Measurements from ENCODE around the gene CCDC107.
A peak's percentile ranks its signal among the peaks of the same experiment; 100 is the strongest.
"Not testable (repeated sequence)": the region's sequence is repeated elsewhere in the genome, so short reads cannot be mapped to it uniquely, and the experiment has no call there.

The CCDC107 gene, protein sequence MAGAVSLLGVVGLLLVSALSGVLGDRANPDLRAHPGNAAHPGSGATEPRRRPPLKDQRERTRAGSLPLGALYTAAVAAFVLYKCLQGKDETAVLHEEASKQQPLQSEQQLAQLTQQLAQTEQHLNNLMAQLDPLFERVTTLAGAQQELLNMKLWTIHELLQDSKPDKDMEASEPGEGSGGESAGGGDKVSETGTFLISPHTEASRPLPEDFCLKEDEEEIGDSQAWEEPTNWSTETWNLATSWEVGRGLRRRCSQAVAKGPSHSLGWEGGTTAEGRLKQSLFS

DNA sequence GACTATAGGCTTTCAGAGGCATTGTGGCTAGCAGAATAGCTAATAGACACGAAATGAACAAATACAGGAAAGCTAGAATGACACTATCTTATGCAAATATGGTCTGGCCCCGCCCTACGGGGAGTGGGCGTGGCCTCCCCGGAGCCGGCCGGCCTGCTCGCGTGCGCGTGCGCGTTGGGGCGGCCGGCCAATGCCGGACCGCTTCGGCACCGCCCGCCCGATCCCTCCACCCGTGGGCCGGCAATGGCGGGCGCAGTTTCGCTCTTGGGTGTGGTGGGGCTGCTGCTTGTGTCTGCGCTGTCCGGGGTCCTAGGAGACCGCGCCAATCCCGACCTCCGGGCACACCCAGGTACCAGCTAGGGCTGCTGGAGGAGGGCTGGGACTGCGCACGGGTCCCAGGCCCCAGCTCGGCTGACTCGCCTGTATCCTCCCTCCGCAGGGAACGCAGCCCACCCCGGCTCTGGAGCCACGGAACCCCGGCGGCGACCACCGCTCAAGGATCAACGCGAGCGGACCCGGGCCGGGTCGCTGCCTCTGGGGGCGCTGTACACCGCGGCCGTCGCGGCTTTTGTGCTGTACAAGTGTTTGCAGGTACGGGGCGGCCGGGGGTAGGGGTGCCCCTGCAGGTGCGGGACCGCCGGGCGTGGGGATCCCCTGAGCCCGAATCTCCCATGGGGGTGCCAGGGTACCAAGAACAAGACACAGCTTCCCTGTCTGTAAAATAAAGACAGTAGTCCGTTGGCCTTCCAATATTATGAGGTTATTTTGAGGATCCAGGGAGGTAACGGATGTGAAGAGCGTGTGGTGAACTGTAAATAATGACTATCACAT, at the start of gene CCDC107:
TSS of gene CCDC107 (plus strand) at position 156 of the 831 bp plus-strand sequence. CDS start at position 244, 88 bp downstream.
- peak; percentile 93 for DNase-seq

DNA sequence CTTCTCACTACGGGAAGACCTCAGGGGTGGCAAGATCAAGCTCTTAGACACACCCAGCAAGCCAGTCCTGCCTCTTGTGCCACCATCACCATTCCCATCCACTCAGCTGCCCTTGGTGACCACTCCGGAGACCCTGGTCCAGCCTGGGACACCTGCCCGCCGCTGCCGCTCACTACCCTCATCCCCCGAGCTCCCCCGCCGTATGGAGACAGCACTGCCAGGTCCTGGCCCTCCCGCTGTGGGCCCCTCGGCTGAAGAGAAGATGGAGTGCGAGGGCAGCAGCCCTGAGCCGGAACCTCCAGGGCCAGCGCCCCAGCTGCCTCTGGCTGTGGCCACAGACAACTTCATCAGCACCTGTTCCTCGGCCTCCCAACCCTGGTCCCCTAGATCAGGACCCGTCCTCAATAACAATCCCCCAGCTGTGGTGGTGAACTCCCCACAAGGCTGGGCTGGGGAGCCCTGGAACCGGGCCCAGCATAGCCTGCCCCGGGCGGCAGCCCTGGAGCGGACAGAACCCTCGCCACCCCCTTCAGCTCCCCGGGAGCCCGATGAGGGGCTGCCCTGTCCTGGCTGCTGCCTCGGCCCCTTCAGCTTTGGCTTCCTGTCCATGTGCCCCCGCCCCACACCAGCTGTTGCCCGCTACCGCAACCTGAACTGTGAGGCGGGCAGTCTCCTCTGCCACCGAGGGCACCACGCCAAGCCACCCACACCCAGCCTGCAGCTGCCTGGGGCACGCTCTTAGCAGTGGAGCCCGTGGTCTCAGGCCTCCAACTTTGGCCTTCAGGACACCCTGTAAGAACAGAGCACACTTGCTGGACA, 48.9 kb upstream of the CCDC107 start:
- DNase-seq = no peak

DNA sequence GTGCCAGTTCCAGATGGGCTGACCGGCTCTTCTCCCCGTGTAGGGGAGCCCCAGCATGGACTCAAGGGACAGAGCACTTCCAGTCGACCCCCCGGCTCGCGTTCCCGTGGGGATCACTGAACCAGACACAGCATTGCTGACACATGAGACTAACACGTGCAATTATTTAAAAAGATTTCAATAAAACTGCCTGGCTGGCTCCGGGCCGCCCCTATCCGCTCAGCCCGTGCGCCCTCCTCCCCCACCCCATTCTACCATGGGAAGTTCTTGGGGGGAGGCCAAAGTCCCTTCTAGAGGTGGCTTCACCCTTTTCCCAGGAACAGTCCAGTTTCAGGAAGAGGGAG, 48.3 kb upstream of the CCDC107 start:
- DNase-seq = no peak

DNA sequence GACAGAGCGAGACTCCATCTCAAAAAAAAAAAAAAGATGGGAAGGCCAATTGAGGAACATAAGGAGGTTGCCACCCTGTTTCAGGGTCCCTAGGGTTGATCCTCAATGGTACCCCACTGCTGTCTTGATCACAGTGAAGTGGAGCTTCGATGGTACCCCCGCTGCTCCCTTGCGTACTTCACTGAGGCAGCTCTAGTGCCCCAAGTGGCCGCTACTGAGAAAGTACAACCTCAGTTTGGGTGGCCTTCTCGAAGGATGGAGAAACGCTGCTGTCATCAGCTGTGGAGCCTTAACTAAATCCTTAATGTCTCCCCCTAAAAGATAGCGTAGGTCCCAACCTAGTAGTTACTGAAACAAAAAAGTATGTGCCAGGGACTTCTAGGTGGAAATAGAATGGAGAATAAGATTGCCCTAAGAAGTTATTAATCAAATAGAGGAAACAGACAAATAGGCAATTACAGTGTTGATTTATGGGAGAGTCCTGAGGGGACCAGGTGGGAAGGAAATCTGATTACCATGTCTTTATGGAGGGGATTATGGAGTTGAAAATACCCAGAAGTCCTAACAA, 46.8 kb upstream of the CCDC107 start:
- DNase-seq = peak; percentile 11

DNA sequence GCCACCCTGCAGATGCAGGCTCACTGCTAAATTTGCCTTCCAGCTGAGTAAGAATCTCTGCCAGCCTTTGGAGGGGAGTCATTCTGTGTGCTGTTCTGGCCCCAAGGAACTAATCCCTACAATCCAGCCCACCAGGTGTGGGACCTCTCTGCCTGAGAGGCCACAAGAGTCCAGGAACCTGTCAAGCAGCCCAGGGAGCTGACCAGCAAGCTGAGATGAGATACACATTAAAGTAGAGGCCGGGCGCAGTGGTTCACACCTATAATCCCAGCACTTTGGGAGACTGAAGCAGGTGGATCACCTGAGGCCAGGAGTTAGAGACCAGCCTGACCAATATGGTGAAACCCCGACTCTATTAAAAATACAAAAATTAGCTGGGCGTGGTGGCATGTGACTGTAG, 46.0 kb upstream of the CCDC107 start:
- DNase-seq = not testable (repeated sequence)

DNA sequence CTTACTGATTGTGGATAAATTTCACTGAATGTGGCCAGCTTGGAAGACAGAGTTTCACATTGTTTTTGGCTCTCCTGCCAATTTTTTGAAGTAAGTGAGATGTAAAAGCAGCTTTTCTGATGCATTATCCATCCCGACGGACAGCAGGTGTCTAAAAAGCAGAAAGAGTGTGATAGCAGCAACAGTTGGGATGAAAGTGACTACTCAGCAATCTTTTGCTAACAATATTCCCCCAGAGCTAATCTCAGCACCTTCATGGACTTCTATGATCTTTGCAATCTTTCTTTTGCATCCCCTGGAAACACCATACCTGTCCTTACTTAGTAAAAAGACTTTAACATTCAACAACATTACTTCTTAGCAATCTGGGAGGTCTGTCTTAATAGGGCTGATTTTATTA, 45.2 kb upstream of the CCDC107 start:
- no peak for DNase-seq

DNA sequence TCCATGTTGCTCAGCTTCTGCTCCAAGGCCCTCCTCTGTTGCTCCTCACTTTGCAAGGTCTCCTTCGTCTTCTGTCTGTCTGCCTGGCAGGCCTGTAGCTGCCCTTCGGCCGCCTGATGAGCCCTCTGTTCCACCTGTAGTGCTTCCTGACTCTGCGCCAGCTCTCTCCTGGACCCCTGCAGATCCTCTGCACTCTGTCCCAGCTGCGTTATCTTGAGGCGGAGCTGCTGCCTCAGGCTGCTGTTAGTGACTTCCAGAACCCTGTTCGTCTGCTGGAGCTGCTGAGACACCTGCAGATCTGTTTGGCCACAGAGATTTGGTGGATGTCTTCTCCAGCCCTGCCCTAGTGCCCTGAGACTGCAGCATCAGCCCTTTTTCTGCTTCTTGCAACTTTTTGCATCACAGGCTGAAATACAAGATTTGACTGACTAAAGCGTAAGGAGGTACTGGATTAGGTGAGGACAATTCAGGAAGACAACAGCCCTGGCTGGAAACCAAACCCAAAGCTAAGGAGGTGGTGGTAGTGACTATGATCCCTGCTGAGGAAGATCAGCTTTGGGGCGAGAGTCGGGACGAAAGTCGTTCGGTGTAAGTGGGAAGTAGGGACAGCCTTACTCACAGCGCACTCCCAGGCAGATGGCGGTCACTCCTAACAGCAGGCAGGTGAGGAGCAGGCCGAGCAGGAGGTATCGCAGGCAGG, 42.0 kb upstream of the CCDC107 start:
- DNase-seq = no peak

DNA sequence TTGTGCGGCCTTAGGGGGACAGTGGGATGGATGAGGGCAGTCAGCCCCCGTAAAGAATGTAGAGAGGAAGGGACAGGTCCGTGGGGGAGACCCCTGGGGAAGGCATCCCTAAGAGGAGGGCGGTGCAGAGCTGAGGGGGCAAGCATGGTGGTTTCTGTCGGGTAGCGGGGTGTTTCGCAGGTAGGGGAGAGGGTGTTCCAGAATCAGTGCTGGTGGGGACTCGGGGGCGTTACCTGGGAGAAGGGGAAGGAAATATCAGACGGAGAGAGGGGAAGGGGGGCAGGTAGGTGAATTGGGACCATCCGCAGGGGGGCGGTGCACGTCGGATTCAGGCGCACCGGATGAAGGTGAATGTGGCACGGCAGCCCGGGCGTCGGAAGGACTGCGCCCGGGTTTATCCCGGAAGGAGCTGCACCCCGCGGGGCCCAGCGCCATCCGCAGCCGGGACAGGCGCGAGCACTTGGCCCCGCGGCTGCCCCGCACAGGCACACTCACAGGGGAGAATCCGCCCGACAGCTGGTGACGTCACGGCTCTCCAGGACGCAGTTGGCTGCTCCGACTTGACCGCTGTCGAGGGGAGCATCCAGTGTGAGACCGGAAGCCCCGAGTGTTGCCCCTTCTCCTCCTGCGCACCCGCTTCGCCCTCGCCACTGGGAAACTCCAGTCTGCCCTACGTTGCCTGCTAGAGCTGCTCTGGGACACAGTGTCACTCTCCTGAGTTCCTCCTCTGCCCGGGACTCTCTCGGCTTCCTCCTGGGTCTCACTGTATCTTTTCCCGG, 41.2 kb upstream of the CCDC107 start:
- no peak for DNase-seq

DNA sequence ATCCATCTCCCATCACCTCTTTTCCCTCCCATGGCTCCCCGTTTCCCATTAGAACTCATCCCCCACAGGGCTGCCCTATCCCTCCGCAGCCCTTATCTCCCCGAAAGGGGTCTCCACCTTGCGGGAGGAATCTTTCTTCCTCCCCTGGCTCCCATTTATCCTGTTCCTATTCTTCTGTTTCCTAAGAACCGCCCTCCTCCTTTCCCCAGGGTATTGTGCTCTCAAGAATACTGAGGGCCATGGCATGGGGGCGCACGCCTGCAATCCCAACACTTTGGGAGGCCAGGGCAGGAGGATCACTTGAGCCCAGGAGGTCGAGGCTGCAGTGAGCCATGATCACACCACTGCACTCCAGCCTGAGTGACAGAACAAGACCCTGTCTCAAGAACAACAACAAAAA, 40.5 kb upstream of the CCDC107 start:
- no peak for DNase-seq

DNA sequence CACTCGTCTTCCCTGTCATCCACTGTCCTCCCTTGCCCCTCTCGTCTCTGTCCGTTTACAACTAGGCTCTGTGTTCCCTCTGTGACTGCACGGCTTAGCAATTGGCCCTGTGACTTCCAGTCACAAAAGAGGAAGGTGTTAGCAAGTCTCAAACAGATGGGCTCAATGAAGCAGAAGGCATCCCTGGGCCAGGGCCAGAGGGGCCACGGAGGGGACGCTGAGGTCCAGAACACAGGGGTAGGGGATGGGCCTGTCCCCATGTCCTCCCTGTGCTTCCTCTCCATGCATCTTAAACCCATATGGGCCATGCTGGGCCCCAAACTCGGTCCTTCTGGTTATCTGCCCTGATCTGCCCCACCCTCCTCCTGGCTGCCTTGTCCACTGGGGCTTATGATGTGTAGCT, 39.8 kb upstream of the CCDC107 start, which contains the start of gene CD72:
TSS of gene CD72 (minus strand) at position 89 of the 403 bp plus-strand sequence. CDS start 110 bp downstream, outside the sequence.
- DNase-seq = peak; percentile 19

DNA sequence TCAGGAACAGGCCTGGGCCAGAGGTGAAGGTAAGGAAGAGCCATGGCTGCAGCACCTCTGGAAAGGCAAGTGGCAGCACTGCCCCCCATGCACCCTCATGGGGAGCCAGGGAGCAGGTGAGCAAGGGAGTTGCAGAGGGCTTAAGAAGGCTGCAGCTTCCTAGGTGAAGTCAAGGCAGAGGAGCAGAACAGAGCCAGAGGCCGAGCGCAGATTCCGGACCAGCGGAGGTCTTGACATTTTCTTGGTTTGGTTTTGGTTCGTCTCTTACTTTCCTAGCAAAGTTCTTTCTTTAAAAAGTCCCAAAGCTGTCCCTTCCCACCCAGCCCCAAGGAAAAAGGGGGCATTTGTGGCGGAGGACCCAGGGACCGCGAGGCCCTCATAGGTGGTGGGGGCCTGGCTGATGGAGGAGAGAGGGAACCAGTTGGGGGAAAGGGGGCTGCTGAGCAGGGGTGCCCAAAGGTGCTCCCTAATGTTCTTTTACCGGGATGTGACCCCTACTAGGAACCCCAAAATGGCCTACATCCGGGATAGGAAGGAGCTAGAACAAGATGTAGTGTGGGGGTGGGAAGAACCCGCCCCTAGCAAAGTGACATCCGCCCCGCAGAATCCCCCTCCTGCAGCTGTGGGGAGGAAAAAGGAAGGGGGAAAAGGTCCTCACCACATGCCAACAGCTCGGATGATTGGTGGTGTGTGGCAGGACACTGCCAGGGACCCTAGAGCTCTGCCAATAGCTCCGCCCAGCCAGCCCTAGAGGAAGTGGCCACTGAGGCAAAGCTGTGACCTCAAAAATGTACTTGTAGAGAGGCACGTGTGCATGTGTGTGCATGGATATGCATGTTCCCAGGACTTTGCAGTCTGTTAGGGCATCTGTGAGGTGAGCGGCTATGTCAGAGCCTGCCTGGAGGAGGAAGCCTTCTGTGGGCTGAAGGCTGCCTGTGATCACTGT, 39.0 kb upstream of the CCDC107 start:
- DNase-seq = no peak

DNA sequence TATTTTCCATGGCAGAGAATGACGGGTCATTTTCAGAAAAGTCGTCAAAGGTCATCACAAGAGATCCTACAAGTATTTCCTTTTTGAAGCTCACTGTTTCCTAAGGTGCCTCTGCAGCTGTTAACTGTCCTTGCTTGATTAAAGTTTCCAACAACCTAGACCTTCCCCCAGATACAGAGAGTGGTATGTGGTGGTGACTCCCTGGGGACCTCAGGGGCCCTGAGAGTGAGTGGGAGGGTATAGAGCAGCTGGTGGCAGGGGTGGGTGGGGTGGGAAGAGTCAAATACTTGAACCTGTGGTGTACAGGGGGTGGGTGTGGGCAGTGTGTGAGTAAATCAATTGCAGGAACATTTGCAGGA, 38.3 kb upstream of the CCDC107 start:
- DNase-seq = no peak

DNA sequence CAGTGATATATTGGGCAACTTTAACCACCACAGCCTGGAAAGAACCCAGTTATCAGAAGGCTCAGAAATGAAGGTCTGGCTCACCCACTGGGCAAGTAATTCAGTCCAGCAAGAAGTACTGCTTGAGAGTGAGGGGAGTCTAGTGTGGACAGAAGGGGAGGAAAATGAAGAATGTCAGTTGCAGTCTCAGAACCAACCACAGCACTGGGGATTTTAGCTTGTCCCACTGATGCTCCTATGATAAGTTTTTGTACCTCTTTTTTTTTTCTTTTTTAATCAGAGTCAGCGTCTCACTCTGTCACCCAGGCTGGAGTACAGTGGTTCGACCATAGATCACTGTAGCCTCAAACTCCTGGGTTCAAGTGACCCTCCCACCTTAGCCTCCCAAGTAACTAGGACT, 30.5 kb upstream of the CCDC107 start:
- no peak for DNase-seq

DNA sequence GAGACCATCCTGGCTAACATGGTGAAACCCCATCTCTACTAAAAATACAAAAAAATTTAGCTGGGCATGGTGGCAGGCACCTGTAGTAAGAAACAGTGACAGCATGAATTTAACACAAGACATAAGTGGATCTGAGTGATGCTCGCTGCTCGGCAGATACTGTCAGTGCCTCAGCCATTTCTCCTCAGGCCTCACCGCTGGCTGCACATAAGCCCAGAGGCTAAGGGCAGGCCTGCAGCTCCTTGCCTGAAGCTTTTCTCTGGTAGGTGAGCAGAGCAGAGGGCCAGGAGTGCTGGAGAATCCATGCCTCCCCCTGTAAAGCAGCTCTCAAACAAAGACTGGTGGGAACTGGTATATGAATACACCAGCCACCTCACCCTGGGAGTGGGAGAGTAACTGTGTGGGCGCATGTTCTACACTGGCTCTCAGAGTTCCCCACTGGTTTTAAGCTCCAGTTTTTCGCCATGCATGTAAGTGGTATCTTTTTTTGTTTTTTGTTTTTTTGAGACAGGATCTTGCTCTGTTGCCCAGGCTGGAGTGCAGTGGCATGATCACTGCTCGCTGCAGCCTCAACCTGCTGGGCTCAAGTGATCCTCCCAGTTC, 29.6 kb upstream of the CCDC107 start:
- DNase-seq = no peak

DNA sequence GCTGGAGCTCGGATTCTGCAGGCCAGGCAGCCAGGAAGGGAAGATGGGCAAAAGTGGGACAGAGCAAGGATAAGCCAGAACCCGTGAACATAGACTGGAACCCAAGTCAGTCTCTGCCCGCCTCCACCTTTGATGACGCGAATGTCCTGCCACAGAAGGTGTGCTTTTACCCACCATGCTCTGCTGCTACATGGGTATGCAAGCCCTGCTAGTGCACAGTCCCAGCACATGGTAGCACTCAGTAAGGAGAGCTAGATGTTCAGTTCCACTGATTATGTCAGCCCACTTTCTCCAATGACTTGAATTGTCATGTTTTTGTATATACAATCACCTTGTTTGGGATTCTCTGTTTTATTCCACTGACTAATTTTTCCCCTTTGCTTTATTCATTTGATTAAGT, 28.5 kb upstream of the CCDC107 start:
- DNase-seq = no peak

DNA sequence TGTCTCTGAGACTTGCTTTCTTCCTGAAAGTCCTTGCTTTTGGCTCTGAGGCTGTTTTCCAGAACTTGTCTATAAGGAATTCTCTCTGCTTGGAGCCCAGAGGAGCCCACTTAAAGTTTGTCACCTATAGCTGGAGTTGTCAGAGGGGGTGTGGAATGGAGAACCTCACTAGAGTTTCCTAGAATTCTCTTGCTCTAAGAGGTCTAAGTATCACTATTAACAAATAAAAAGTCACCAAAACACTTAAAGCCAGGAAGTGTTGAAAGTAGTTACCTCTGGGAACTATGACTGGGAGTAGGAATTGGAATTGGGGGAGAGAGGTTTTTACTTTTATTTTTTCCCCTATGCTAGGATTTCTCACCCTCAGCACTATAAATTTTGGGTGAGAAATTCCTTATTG, 22.4 kb upstream of the CCDC107 start:
- no peak for DNase-seq

DNA sequence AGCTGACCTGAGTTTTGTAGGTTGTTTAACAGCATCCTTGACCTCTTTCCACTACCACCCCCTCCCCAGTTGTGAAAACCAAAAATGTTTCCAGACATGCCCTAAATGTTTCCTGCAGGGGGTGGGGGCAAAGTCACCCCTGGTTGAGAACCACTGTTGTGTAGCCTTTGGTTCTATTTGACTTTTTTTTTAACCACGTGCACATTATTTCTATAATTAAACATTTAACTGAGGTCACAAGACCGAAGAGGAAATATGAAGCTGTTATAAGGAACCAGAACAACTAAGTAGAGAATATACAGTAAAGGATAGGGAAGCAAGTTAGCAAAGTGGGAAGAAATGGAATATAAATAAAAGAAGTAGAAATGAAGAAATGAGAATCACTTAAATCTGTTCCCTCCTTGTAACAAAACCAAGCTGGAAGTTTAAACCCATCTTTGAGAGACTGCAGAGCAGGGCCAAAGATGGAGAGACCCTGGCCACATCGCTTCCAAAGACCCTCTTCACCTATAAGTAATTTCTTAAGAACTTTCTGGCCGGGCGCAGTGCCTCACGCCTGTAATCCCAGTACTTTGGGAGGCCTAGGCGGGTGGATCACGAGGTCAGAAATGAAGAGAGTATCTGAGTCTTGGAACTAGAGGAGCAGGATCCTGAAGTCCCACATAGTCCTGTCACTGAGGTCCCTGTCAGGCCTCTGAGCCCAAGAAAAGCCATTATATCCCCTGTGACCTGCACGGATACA, 21.8 kb upstream of the CCDC107 start:
- no peak for DNase-seq

DNA sequence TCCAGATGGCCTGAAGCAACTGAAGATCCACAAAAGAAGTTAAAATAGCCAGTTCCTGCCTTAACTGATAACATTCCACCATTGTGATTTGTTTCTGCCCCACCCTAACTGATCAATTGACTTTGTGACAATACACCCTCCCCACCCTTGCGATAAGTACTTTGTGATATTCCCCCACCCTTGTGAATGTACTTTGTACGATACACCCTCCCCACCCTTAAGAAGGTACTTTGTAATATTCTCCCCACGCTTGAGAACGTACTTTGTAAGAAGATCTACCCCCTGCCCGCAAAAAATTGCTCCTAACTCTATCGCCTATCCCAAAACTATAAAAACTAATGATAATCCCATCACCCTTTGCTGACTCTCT, 21.2 kb upstream of the CCDC107 start:
- DNase-seq = not testable (repeated sequence)

DNA sequence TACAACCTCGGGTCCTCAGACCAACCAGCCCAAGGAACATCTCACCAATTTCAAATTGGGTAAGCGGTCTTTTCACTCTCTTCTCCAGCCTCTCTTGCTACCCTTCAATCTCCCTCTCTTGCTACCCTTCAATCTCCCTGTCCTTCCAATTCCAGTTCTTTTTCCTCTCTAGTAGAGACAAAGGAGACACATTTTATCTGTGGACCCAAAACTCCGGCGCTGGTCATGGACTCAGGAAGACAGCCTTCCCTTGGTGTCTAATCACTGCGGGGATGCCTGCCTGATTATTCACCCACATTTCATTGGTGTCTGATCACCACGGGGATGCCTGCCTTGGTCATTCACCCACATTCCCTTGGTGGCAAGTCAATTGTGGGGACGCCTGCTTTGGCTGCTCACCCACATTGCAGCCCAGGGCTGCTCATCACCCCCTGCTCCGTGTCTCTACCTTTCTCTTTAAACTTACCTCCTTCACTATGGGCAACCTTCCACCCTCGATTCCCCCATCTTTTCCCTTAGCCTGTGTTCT, 20.6 kb upstream of the CCDC107 start:
- not testable (repeated sequence) for DNase-seq

Measured in NCI-H1694 treated with DMSO at 0.1 percent for 48 hours (cell line).